Colonic mucosa (tissue), 4 donors: ENCODE results near the gene CCL4. TPM values are rescaled to one million over a fixed set of nuclear protein-coding genes. Genes with fewer than 3 reads are reported as not detected.
"Not testable (repeated sequence)": the region's sequence is repeated elsewhere in the genome, so short reads cannot be mapped to it uniquely, and the experiment has no call there.

Source experiments
- DNase-seq: peaks from one replicate; pipeline ENCODE4 v3.0.0-alpha.2; 2020
- H3K27ac ChIP-seq: fragments of 200-600 bp; one replicate; pipeline ENCODE4 v1.8.0; 2021
- H3K27me3 ChIP-seq: fragments of 200-600 bp; one replicate; pipeline ENCODE4 v1.8.0; 2021
- H3K36me3 ChIP-seq: fragments of 200-600 bp; one replicate; pipeline ENCODE4 v1.8.0; 2021
- H3K4me1 ChIP-seq: fragments of 200-600 bp; one replicate; pipeline ENCODE4 v1.8.0; 2021; ENCODE audit warnings: mild to moderate bottlenecking
- H3K4me3 ChIP-seq: fragments of 200-600 bp; one replicate; pipeline ENCODE4 v1.8.0; 2021
- H3K9ac ChIP-seq, 2 donors: one replicate each; pipeline ENCODE4 v1.7.0; 2013; ENCODE audit warnings: control low read depth in 2 of 2, low read depth in 2 of 2, low read length in 2 of 2
- H3K9me3 ChIP-seq: fragments of 200-600 bp; one replicate; pipeline ENCODE4 v1.8.0; 2021
- CTCF ChIP-seq: fragments of 200-600 bp; IDR thresholded peaks from one replicate; pipeline ENCODE4 v1.8.0; 2022; ENCODE audit warnings: antibody characterized with exemption, mild to moderate bottlenecking
- intact Hi-C: fragments of 100-400 bp; cut with DNase I; formaldehyde crosslinking; loops from one replicate; pipeline ENCODE4 v1.14.1; 2022
- total RNA-seq, 2 donors: library from RNA; stranded (reverse); fragmentation: NEBNext Ultra II Directional in 1 of 2; extraction: Animal tissue kit (Norgen Biotek cat#: 25700) in 1 of 2; gene quantifications; one replicate each; pipeline ENCODE4 v1.2.1, GENCODE V29; 2021
- donor health status: healthy.
- donor health status: DM: no; HTN: no; CAD: no.
- donor health status: DM: no; HTN: no; CAD: no.

Gene CCL4
- 1 to 10 TPM; 1.2 to 3.8 TPM for total RNA-seq

- H3K27ac ChIP-seq, H3K27me3 ChIP-seq, intact Hi-C loops, H3K4me1 ChIP-seq, DNase-seq, H3K9me3 ChIP-seq, H3K36me3 ChIP-seq, H3K4me3 ChIP-seq, H3K9ac ChIP-seq: not testable (repeated sequence)
Observed at GRCh38 chr17:36103401-36103975, at the start of gene CCL4. CCL4 (plus strand) TSS chr17:36103827; CDS start chr17:36103906, 79 bp downstream.

GRCh38 chr17:36055171-36055570 lies 48.5 kb upstream of the CCL4 start:
- H3K27ac ChIP-seq, result no peak overlapping the region
- no peak overlapping the region for H3K9ac ChIP-seq
- no peak for DNase-seq
- H3K4me1 ChIP-seq, result no peaks in the 10 kb centered on the region
- no peaks in the 10 kb centered on the region for H3K27me3 ChIP-seq
- no peak overlapping the region for H3K4me3 ChIP-seq
- H3K36me3 ChIP-seq, result no peaks in the 10 kb centered on the region
- no peaks in the 10 kb centered on the region for H3K9me3 ChIP-seq
- TF ChIP-seq CTCF, result no peak
- intact Hi-C loops, result no loop called here

- no peaks in the 10 kb centered on the region for H3K4me1 ChIP-seq
- no peak overlapping the region for H3K4me3 ChIP-seq
- no peaks in the 10 kb centered on the region for H3K36me3 ChIP-seq
- TF ChIP-seq CTCF, result no peak
- intact Hi-C loops, result no loop called here
- H3K9me3 ChIP-seq, result no peaks in the 10 kb centered on the region
- H3K27me3 ChIP-seq, result no peaks in the 10 kb centered on the region
- H3K27ac ChIP-seq, result no peak overlapping the region
- no peak for DNase-seq
- H3K9ac ChIP-seq, result no peak overlapping the region
Observed at GRCh38 chr17:36055921-36056520, 47.6 kb upstream of the CCL4 start.

- Histone ChIP-seq H3K27ac (no peak overlapping the region), H3K27me3 (no peaks in the 10 kb centered on the region), H3K4me3 (no peak overlapping the region), H3K36me3 (no peaks in the 10 kb centered on the region), H3K9ac (no peak overlapping the region), H3K4me1 (no peaks in the 10 kb centered on the region), H3K9me3 (no peaks in the 10 kb centered on the region)
- intact Hi-C loops, result no loop called here
- DNase-seq, result no peak
- no peak for TF ChIP-seq CTCF
Observed at GRCh38 chr17:36057911-36058310, 45.7 kb upstream of the CCL4 start.

GRCh38 chr17:36059406-36059805 lies 44.2 kb upstream of the CCL4 start:
- no peak for DNase-seq
- Histone ChIP-seq H3K4me1 (no peaks in the 10 kb centered on the region), H3K36me3 (no peaks in the 10 kb centered on the region), H3K27me3 (no peaks in the 10 kb centered on the region), H3K27ac (no peak overlapping the region), H3K9me3 (no peaks in the 10 kb centered on the region), H3K9ac (no peak overlapping the region), H3K4me3 (no peak overlapping the region)
- intact Hi-C loops, result no loop called here
- no peak for TF ChIP-seq CTCF

GRCh38 chr17:36060816-36061215 lies 42.8 kb upstream of the CCL4 start:
- intact Hi-C loops, result no loop called here
- H3K9me3 ChIP-seq, result no peaks in the 10 kb centered on the region

More at GRCh38 chr17:36060816-36061215, 42.8 kb upstream of the CCL4 start:
- no peak overlapping the region for H3K4me3 ChIP-seq
- no peak overlapping the region for H3K27ac ChIP-seq
- no peaks in the 10 kb centered on the region for H3K36me3 ChIP-seq
- no peaks in the 10 kb centered on the region for H3K4me1 ChIP-seq
- DNase-seq, result no peak
- H3K9ac ChIP-seq, result no peak overlapping the region
- no peaks in the 10 kb centered on the region for H3K27me3 ChIP-seq
- no peak for TF ChIP-seq CTCF
